ENCODE data around the gene RIF1. TPM values are rescaled to one million over a fixed set of nuclear protein-coding genes. Genes with fewer than 3 reads are reported as not detected.
A peak's percentile ranks its signal among the peaks of the same experiment; 100 is the strongest.

Gene RIF1, protein sequence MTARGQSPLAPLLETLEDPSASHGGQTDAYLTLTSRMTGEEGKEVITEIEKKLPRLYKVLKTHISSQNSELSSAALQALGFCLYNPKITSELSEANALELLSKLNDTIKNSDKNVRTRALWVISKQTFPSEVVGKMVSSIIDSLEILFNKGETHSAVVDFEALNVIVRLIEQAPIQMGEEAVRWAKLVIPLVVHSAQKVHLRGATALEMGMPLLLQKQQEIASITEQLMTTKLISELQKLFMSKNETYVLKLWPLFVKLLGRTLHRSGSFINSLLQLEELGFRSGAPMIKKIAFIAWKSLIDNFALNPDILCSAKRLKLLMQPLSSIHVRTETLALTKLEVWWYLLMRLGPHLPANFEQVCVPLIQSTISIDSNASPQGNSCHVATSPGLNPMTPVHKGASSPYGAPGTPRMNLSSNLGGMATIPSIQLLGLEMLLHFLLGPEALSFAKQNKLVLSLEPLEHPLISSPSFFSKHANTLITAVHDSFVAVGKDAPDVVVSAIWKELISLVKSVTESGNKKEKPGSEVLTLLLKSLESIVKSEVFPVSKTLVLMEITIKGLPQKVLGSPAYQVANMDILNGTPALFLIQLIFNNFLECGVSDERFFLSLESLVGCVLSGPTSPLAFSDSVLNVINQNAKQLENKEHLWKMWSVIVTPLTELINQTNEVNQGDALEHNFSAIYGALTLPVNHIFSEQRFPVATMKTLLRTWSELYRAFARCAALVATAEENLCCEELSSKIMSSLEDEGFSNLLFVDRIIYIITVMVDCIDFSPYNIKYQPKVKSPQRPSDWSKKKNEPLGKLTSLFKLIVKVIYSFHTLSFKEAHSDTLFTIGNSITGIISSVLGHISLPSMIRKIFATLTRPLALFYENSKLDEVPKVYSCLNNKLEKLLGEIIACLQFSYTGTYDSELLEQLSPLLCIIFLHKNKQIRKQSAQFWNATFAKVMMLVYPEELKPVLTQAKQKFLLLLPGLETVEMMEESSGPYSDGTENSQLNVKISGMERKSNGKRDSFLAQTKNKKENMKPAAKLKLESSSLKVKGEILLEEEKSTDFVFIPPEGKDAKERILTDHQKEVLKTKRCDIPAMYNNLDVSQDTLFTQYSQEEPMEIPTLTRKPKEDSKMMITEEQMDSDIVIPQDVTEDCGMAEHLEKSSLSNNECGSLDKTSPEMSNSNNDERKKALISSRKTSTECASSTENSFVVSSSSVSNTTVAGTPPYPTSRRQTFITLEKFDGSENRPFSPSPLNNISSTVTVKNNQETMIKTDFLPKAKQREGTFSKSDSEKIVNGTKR (N-terminal part only)
- polyA plus RNA-seq (ENCODE audit: insufficient read length) = 89.3 TPM

GRCh38 chr2:151409601-151410484, at the start of gene RIF1:
RIF1 (plus strand) TSS chr2:151409902; CDS start chr2:151410424, 522 bp downstream.
- DNase-seq = peak; percentile 90

DNA sequence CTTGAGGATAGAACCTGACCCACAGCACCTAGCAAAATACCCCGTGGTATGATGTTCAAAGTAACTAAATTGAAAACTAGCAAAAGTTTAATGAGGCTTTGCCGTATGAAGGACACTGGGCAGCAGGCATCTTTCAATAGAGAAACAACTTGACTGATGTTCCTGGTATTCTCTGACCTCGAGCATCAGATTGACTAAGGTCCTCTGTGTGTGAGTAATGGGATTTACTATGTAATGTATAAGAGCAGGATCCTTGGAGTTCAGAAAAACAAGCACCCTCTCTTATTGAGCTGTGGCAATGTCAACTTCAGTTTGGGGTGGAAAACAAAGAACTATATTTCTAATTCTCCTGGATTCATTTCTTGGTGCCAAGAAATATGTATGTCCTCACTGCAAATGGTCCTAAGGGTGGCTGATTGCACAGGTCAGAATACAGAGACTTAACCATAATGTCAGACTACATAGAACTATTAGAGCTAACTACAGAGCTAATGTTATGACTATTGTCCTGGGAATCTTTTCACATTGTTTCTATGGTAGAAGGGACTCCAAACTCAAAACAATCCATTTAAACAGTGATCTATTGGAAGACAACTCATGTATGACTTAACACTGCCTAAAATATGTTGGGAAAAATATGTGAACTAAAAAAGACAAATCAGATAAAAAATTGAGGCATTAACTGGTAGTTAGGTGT, 47.9 kb upstream of the RIF1 start:
- DNase-seq = no peak

- DNase-seq = peak; percentile 64
Observed at GRCh38 chr2:151363709-151364108, 46.0 kb upstream of the RIF1 start.

DNA sequence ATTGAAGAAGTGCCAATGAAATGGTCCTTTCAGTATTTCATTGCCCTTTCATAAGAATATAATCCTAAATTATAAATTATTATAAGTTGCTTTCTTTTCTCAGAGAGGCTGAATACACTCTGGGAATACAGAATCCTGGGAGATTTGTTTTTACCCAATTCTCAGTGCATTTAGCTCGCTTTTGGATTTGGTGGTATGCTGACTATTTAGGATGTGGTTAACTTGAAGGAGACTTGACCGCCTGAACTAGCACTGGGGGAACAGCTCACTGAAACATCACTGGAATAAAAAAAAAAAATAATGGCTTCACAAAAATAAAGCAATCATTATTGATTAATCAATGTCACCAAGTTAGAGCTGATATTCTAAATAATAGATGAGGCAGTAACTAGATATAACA, 42.1 kb upstream of the RIF1 start:
- no peak for DNase-seq

- no peak for DNase-seq
Observed at GRCh38 chr2:151374436-151374835, 35.3 kb upstream of the RIF1 start.

DNA sequence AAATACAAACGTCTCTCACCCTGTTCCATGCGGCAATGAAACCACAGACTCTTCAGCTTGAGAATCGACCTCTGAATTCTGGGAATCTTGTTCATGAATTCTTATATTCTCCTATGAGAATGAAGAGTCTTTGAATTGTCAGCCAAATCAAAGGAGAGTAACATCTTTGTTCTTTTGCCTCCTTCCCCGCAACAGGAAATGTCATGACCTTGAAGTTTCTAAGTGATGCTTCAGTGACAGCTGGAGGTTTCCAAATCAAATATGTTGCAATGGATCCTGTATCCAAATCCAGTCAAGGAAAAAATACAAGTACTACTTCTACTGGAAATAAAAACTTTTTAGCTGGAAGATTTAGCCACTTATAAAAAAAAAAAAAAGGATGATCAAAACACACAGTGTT, 30.5 kb upstream of the RIF1 start:
- DNase-seq = no peak

DNA sequence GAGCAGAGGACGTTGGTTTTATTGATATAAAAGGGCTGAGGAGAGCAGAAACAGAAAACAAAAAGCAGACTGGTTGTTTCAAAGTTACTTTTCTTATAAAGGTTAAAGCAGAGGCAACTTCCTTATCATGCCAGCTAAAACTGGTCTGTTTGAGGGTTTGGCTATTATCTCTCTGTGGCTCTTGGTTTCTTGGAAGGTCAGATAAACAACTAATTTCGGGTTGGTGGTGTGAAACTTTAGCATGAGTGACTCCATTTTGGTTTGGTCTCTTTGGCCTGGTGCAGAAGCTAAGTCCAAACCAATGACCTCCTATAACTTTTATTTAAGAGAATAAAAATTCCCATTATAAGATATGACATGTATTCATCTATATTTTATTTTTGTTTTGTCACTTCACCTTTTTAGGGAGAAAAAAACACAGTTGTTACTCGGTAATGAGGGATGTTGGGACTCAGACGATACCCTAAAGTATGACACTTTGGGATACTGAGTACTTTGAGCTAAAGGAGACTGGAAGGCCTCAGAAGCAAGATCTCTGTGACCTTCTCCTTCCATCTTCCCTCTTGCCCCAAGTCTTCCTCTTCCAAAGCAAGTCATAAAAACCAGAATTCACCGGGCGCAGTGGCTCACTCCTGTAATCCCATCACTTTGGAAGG, 29.0 kb upstream of the RIF1 start:
- no peak for DNase-seq

DNA sequence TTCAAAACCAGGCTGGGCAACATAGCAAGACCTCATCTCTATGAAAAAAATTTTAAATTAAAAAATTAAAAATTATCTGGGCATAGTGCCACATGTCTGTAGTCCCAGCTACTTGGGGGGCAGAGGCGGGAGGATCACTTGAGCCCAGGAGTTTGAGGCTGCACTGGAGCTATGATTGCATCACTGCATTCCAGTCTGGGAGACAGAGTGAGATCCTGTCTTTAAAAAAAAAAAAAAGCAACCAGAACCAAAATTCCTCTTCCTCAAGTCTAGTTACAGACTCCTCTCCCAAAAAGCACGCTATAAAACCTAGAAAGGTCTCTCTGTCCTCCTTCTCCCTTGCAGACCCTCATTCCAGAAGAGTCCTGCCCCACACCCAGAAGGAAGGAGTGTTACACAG, 28.4 kb upstream of the RIF1 start:
- no peak for DNase-seq

DNA sequence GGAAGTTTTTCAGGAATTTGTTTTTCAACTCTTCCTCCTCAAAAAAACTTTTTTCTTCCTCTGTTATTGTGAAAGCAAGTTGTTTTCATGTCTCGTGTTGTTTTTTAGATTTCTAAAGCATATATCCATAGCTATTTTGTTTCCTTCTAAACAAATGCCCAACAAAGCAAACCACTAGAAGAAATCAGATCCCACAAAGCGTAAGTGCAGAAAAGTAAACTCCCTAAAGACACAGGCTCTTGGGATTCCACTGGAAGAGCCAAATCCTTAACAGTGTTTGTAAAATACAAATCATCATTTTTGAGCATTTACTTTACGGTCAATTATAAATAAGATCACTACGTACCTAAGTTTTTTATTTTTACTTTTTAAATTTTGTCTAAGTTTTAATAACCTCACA, 21.7 kb upstream of the RIF1 start:
- no peak for DNase-seq

DNA sequence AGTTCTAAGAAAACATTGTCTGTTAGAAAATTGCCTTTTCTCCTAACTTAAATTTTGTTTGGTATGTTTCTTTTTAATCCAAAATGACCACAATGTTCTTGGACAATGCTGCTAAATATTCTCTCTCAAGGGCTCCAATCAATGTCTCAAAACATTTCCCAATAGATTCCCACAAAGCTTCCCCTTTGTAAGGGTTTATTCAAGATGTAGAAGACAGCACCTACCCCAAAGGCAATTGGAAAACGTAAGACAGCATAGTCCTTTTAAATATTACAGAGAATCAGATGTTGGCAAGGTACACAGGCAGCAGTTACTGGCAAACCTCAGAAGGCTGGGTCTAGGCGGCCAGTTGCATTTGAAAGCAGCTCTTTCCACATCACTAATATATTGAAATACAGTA, 18.3 kb upstream of the RIF1 start:
- no peak for DNase-seq

- DNase-seq = no peak
Observed at GRCh38 chr2:151394509-151394908, 15.2 kb upstream of the RIF1 start.

- DNase-seq = no peak
Observed at GRCh38 chr2:151395509-151396374, 14.0 kb upstream of the RIF1 start.

GRCh38 chr2:151399981-151400380, 9.7 kb upstream of the RIF1 start:
- no peak for DNase-seq

- no peak for DNase-seq
Observed at GRCh38 chr2:151401149-151401548, 8.6 kb upstream of the RIF1 start.

DNA sequence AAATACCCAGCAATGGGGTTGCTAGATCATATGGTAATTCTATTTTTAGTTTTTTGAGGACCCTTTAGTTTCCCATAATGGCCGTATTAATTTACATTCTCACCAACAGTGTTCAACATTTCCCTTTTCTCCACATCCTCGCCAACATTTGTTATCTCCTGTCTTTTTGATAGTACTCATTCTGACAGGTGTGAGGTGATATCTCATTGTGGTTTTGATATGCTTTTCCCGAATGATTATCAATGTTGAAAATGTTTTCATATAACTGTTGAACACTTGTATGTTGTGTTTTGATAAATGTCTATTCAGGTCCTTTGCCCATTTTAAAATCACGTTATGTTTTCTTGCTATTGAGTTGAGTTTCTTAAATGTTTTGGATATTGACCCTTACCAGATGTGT, 5.8 kb upstream of the RIF1 start:
- DNase-seq = no peak

DNA sequence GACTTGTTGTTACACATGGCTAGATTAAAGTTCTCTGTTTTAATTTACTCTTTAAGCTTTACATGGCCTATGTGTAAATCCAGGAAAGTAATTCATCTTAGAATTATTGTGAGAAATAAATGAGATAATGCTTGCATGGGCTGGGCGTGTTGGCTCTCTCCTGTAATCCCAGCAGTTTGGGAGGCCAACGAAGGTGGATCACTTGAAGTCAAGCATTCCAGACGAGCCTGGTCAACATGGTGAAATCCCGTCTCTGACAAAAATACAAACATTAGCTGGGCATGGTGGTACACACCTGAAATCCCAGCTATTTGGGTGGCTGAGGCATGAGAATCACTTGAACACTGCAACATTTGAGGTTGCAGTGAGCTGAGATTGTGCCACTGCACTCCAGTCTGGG, 4.3 kb upstream of the RIF1 start:
- no peak for DNase-seq

DNA sequence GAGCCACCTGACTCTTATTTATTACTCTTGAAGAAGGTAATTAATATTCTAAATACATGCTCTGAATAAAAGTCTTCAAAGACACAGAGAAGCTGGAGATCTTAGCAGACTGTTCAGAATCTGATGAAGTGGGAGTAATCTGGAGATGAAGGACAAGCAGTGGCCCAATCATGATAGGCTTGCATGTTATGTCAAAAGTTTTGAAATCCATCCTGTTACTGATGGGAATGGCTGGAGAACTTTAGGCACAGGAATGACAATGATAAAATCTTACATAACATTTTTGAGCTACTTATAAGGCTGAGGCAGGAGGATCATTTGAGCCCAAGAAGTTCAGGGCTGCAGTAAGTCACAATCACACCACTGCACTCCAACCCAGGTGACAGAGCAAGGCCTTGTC, 2.4 kb upstream of the RIF1 start:
- DNase-seq = no peak

DNA sequence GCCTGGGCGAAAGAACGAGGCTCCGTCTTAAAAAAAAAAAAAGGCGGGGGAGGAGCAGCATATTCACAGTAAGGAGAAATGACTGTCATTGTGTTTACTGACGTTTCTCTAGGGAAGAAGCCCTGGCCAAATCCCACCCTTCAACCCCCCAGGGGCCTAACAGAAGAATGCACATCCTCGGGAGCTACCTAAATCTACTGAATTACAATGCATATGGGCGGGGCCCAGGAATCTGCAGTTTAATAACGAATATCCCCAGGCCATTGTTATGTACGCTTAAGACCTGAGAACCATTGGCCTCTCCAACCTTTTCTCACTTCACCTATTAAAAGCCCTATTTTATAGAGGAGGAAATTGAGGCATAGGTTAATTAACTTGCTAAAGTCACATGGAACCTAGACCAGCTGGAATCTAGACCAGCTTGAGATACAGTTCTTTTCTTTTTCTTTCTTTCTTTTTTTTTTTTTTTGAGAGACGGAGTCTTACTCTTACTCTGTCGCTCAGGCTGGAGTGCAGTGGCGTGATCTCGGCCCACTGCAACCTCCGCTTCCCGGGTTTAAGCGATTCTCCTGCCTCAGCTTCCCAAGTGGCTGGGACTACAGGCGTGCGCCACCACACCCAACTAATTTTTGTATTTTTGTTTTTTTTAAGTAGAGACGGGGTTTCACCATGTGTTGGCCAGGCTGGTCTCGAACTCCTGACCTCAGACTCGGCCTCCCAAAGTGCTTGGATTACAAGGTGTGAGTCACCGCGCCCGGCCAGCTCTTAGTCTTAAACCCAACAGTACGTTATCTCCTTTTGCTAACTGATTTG, 708 bp upstream of the RIF1 start:
- DNase-seq = no peak

DNA sequence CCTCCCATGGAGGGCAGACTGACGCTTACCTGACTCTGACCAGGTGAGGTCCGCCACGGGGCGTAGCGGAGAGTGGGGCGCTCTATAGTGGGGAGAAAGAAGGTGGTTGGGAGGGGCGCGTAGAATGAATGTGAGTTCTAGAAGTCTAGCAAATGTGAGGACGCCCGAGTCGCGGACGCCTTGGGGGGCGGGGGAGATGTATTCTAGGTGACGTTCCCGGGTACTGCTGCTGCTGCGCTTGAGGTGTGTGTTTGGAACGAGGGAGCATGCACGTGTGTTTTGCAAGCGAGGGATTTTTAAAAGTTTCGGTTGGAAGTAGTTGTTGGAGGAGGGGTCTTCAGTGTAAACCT, 758 bp downstream of the RIF1 start:
- DNase-seq = no peak
